K562 (cell line): ENCODE results near the gene PPFIA3. TPM values are rescaled to one million over a fixed set of nuclear protein-coding genes. Genes with fewer than 3 reads are reported as not detected.
A peak's percentile ranks its signal among the peaks of the same experiment; 100 is the strongest.

Source experiments
- ATAC-seq: fragments of 200-7000 bp; cut with Tn5 transposase; 3 replicates; pipeline ENCODE4 v1.9.1; 2020; ENCODE audit warnings: moderate library complexity
- BruUV-seq: library from RNA; stranded (reverse); fragments of 400-500 nt; replicated peaks from 2 replicates; lab custom pipeline; 2021; lab: Mats Ljungman, UMichigan
- CTCF ChIA-PET: fragments of 300-600 bp; formaldehyde crosslinking; extraction: SDS; loops from one replicate; lab custom pipeline; 2021; ENCODE audit warnings: low intra/inter-chr PET ratio; lab: Yijun Ruan, JAX
- POLR2A ChIA-PET: fragments of 300-600, 350-650 bp; sonication (Branson Sonifier 250); formaldehyde crosslinking; extraction: SDS; loops from one replicate; lab custom pipeline; 2021; ENCODE audit warnings: antibody characterized with exemption, inconsistent platforms; lab: Yijun Ruan, JAX
- DNase-seq, 4 experiments: peaks; one replicate each; pipeline versions ENCODE4 v3.0.0 to v3.0.0-alpha.2; 2011 to 2018; ENCODE audit warnings: low spot score in 3 of 4, mixed read lengths in 3 of 4; ENCODE audit errors: extremely low read depth in 1 of 4
- FAIRE-seq: peaks from 2 replicates; lab custom pipeline; 2011; peaks lifted over from hg19 to GRCh38; lab: Jason Lieb, UNC
- H2AFZ ChIP-seq: 2 replicates; pipeline ENCODE4 v1.6.0; 2011; ENCODE audit warnings: low read depth, low read length, control low read depth, inconsistent platforms
- H3K27ac ChIP-seq: fragments of 200-600 bp; 3 replicates; pipeline ENCODE4 v1.8.0; 2011; ENCODE audit warnings: low read depth, mild to moderate bottlenecking, control low read depth, inconsistent platforms, low read length, moderate library complexity, mixed read lengths; ENCODE audit errors: extremely low read depth
- H3K27me3 ChIP-seq, 2 experiments: fragments of 300-600 bp in 1 of 2; 2 replicates in 1 of 2; 3 replicates in 1 of 2; pipeline versions ENCODE4 v1.6.0 to v1.8.0; 2011; ENCODE audit warnings: inconsistent platforms in 2 of 2, low read length in 2 of 2, mild to moderate bottlenecking in 1 of 2, mixed read lengths in 1 of 2, moderate library complexity in 1 of 2; ENCODE audit not compliant: control insufficient read depth in 2 of 2, insufficient read depth in 2 of 2
- H3K36me3 ChIP-seq: fragments of 300-600 bp; 3 replicates; pipeline ENCODE4 v1.8.0; 2011; ENCODE audit warnings: mild to moderate bottlenecking, low read length, inconsistent platforms; ENCODE audit not compliant: control insufficient read depth, insufficient read depth
- H3K4me1 ChIP-seq, 2 experiments: fragments of 200-600 bp in 1 of 2; replicated peaks in 1 of 2; 2 replicates in 1 of 2; 3 replicates in 1 of 2; pipeline versions ENCODE4 v1.5.1 to v1.8.0; 2011; ENCODE audit warnings: inconsistent platforms in 2 of 2, low read length in 2 of 2, mild to moderate bottlenecking in 1 of 2, mixed read lengths in 1 of 2, moderate library complexity in 1 of 2; ENCODE audit not compliant: control insufficient read depth in 2 of 2, insufficient read depth in 2 of 2
- H3K4me2 ChIP-seq: 2 replicates; pipeline ENCODE4 v1.6.1; 2011; ENCODE audit warnings: low read length, control low read depth, inconsistent platforms, mixed read lengths; ENCODE audit not compliant: insufficient read depth
- H3K4me3 ChIP-seq: fragments of 200-600 bp; sonication (generic), shearing (Covaris generic); 2 replicates; pipeline ENCODE4 v1.5.1; 2016; ENCODE audit warnings: control low read depth, inconsistent platforms
- H3K79me2 ChIP-seq: fragments of 200-600 bp; 3 replicates; pipeline ENCODE4 v1.8.0; 2011; ENCODE audit warnings: low read length, inconsistent platforms; ENCODE audit not compliant: control insufficient read depth, insufficient read depth
- H3K9ac ChIP-seq, 2 experiments: 2 replicates each; pipeline versions ENCODE4 v1.6.0 to v1.6.1; 2011; ENCODE audit warnings: low read depth in 2 of 2, low read length in 2 of 2, control low read depth in 1 of 2, inconsistent platforms in 1 of 2, mild to moderate bottlenecking in 1 of 2, mixed read lengths in 1 of 2; ENCODE audit not compliant: insufficient read depth in 1 of 2
- H3K9me1 ChIP-seq: one replicate; pipeline ENCODE4 v1.6.0; 2011; ENCODE audit warnings: inconsistent platforms, mild to moderate bottlenecking, low read length, moderate library complexity; ENCODE audit not compliant: control insufficient read depth, insufficient read depth
- H3K9me3 ChIP-seq: replicated peaks from 2 replicates; pipeline ENCODE4 v1.5.1; 2011; ENCODE audit warnings: low read depth, low read length, inconsistent platforms; ENCODE audit not compliant: control insufficient read depth, insufficient read depth
- H4K20me1 ChIP-seq: replicated peaks from 2 replicates; pipeline ENCODE4 v1.6.1; 2011; ENCODE audit warnings: low read length, inconsistent platforms, mixed read lengths; ENCODE audit not compliant: control insufficient read depth, insufficient read depth
- CHD4 ChIP-seq: fragments of 200-600 bp; sonication (generic); IDR thresholded peaks from 3 replicates; pipeline ENCODE4 v1.6.1; 2012; ENCODE audit warnings: low read depth, mild to moderate bottlenecking, mixed read lengths, low read length, inconsistent platforms; ENCODE audit not compliant: insufficient read depth, insufficient replicate concordance, poor library complexity, severe bottlenecking
- JUND ChIP-seq, 2 experiments: IDR thresholded peaks; 2 replicates in 1 of 2; 3 replicates in 1 of 2; pipeline ENCODE4 v1.6.1; 2011; ENCODE audit warnings: borderline replicate concordance in 2 of 2, low read depth in 2 of 2, low read length in 2 of 2, improper control_type of control experiment in 1 of 2, missing biosample characterization in 1 of 2, missing genetic modification characterization in 1 of 2, missing genetic modification reagents in 1 of 2
- KLF1 ChIP-seq: fragments of 450-650 bp; IDR thresholded peaks from 2 replicates; pipeline ENCODE4 v1.6.1; 2016; ENCODE audit warnings: missing genetic modification characterization, missing compliant biosample characterization
- MIER1 ChIP-seq: fragments of 450-650 bp; IDR thresholded peaks from 2 replicates; pipeline ENCODE4 v1.6.1; 2016; ENCODE audit warnings: antibody characterized with exemption, mild to moderate bottlenecking, low read depth
- RBFOX2 ChIP-seq: fragments of 200-400 bp; formaldehyde crosslinking; IDR thresholded peaks from 2 replicates; pipeline ENCODE4 v1.6.1; 2017; ENCODE audit warnings: low read depth, mild to moderate bottlenecking, low read length, moderate library complexity
- ZNF347 ChIP-seq: fragments of 450-650 bp; formaldehyde crosslinking; IDR thresholded peaks from 2 replicates; pipeline ENCODE4 v1.4.0; 2020; ENCODE audit warnings: low read depth, mild to moderate bottlenecking, moderate library complexity
- WGBS: fragments of 100-300 bp; shearing (Covaris generic); methylation state at CpG from one replicate; pipeline ENCODE4 v1.1.6; 2016; ENCODE audit warnings: low coverage, mixed read lengths; ENCODE audit not compliant: insufficient coverage; ENCODE audit errors: missing lambda C conversion rate; 5-methylcytosine and 5-hydroxymethylcytosine counted together
- in situ Hi-C: fragments of 300-500 bp; cut with MboI; formaldehyde crosslinking; loops from 4 replicates; pipeline ENCODE4 v1.15.0; 2018; ENCODE audit warnings: inconsistent platforms, mixed read lengths
- intact Hi-C: fragments of 100-400 bp; cut with micrococcal nuclease; formaldehyde crosslinking; loops from 2 replicates; pipeline ENCODE4 v1.14.2; 2022
- polyA plus RNA-seq, 8 experiments: library from polyadenylated mRNA; depleted of rRNA in 4 of 8; stranded (reverse) in 5 of 8; unstranded in 3 of 8; fragments of >200 nt; fragmentation: Nextera tagmentation in 2 of 8; fragmentation: Illumina TruSeq in 1 of 8; extraction: Ambion mirVana in 2 of 8; extraction: Trizol in 1 of 8; gene quantifications; 2 replicates each; pipeline versions ENCODE4 v1.2.1 to v1.2.3, GENCODE V29; 2011 to 2014; ENCODE audit warnings: inconsistent platforms in 1 of 8, missing spikeins in 1 of 8
- total RNA-seq, 7 experiments: library from RNA; depleted of rRNA in 6 of 7; stranded (reverse); fragments of >200 nt in 6 of 7; fragmentation: Illumina TruSeq in 2 of 7; extraction: Trizol in 2 of 7; gene quantifications; 2 replicates each; pipeline versions ENCODE4 v1.2.1 to v1.2.3, GENCODE V29; 2011 to 2021; ENCODE audit warnings: low replicate concordance in 1 of 7
- TF ChIP-seq, protein P1 (sequence below): fragments of 450-650 bp; IDR thresholded peaks from 2 replicates; pipeline ENCODE4 v1.7.1; 2018; ENCODE audit warnings: mild to moderate bottlenecking, low read depth; ENCODE audit not compliant: partially characterized antibody

Gene PPFIA3
- total and polyA plus RNA-seq, 9 of the 15 experiments (the other 6 are each of a cell fraction or from before 2014, with no cell fraction given) = 0.10 to 53.0 (median 17.6) TPM

DNA sequence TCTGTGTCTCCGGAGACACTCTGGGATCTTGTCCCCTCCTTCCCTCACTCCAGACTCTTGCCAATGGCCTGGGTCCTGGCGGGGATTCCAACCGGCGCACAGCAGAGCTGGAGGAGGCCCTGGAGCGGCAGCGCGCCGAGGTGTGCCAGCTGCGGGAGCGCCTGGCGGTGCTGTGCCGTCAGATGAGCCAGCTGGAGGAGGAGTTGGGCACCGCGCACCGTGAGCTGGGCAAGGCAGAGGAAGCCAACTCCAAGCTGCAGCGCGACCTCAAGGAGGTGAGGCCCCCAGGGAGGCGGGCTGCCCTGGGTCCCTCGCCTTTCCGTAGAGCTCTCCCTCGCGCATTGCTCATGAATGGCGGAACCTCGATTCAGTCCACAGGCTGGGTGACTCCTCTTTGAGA lies 11.0 kb downstream of the PPFIA3 start:
- ChIA-PET POLR2A (interaction anchor here (0.6 to 3.1 kb wide), 6 partner anchors 9 to 669 kb away, joined by 3 to 15 read pairs (median 7); no protein-coding TSS in a partner anchor), CTCF (no interaction called here)
- H3K9ac ChIP-seq = peak overlapping the region in 1 of 2 experiments; percentile 27; a peak in 1 of 4 replicates
- H3K9me3 ChIP-seq = no peaks in the 10 kb centered on the region
- no peak overlapping the region for H3K27ac ChIP-seq
- no peak overlapping the region for H2AFZ ChIP-seq
- intact Hi-C loops = no loop called here
- peaks cover 19 to 63% of the 10 kb centered on the region in 2 experiments for H3K4me1 ChIP-seq
- DNase-seq (no peak), FAIRE-seq (no peak), ATAC-seq (no peak)
- H3K79me2 ChIP-seq = peaks cover 17% of the 10 kb centered on the region; the same call in 2 of the 3 replicates
- TF ChIP-seq MIER1 = no peak
- TF ChIP-seq RBFOX2 = 0 out of 2 replicates have a peak, but pooled peaks have one; percentile 22
- in situ Hi-C loops = no loop called here
- no TSS peak for BruUV-seq
- H3K4me2 ChIP-seq = no peak overlapping the region
- no peaks in the 10 kb centered on the region for H4K20me1 ChIP-seq
- no peaks in the 10 kb centered on the region for H3K27me3 ChIP-seq
- WGBS = 98% methylated on average over 14 of the region's 24 CpGs
- H3K9me1 ChIP-seq = no peaks in the 10 kb centered on the region
- H3K36me3 ChIP-seq = peaks cover 45% of the 10 kb centered on the region; the same call in 2 of the 3 replicates
- H3K4me3 ChIP-seq = no peak overlapping the region

DNA sequence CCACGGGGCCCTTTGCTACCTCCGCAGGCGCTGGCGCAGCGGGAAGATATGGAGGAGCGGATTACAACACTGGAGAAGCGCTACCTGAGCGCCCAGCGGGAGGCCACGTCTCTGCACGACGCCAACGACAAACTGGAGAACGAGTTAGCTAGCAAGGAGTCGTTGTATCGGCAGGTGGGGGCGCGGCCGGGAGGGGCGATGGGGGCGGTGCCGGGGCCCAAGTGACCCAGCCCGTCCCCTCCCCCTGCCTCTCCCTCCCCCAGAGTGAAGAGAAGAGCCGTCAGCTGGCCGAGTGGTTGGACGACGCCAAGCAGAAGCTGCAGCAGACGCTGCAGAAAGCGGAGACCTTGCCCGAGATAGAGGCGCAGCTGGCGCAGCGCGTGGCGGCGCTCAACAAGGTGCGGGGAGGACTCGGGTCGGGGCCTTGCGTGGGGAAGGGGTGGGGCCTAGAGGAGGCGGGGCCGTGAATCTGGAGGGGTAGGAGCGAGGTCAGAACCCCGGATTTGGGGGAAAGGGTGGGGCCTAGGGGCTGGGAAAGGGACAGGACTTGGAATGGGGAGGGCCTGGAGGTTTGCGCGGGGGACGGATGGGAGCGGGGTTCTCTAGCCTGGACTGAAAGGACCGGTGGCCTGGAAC lies 13.7 kb downstream of the PPFIA3 start:
- in situ Hi-C loops (no loop called here), intact Hi-C loops (no loop called here)
- POLR2A ChIA-PET = interaction anchor here (0.5 to 0.6 kb wide), 3 partner anchors 10 to 29 kb away, joined by 3 read pairs; no protein-coding TSS in a partner anchor
- peaks cover 60% of the 10 kb centered on the region; the same call in 2 of the 3 replicates for H3K36me3 ChIP-seq
- H3K27me3 ChIP-seq = no peaks in the 10 kb centered on the region
- H3K27ac ChIP-seq = no peak overlapping the region; the same call in 2 of the 3 replicates
- ATAC-seq (peak; percentile 22), FAIRE-seq (no peak), DNase-seq (peak; percentile 38 to 56 (median 43))
- CTCF ChIA-PET = no interaction called here
- no TSS peak for BruUV-seq
- WGBS = 66% methylated on average over 15 of the region's 49 CpGs
- H3K9ac ChIP-seq = peak overlapping the region in 1 of 2 experiments; percentile 59; a peak in 2 of 4 replicates
- H3K9me3 ChIP-seq = no peaks in the 10 kb centered on the region
- no peaks in the 10 kb centered on the region for H3K9me1 ChIP-seq
- peak overlapping the region; percentile 89; the same call in 1 of the 2 replicates for H2AFZ ChIP-seq
- peak overlapping the region; percentile 23 for H3K4me3 ChIP-seq
- H3K4me2 ChIP-seq = peak overlapping the region; percentile 62
- H4K20me1 ChIP-seq = no peaks in the 10 kb centered on the region
- H3K4me1 ChIP-seq = peaks cover 22 to 68% of the 10 kb centered on the region in 2 experiments
- H3K79me2 ChIP-seq = peaks cover 17% of the 10 kb centered on the region; the same call in 2 of the 3 replicates
- no peak for TF ChIP-seq ZNF347 (CRISPR knock-in tag)
- TF ChIP-seq JUND (IDR thresholded peaks at IDR 0.05; ENCODE audit: borderline replicate concordance, low read depth, low read length) = no peak
- no peak for TF ChIP-seq JUND (tag; IDR thresholded peaks at IDR 0.05; ENCODE audit: borderline replicate concordance, low read depth, low read length)
- TF ChIP-seq CHD4 = no peak
- TF ChIP-seq, protein P1, sequence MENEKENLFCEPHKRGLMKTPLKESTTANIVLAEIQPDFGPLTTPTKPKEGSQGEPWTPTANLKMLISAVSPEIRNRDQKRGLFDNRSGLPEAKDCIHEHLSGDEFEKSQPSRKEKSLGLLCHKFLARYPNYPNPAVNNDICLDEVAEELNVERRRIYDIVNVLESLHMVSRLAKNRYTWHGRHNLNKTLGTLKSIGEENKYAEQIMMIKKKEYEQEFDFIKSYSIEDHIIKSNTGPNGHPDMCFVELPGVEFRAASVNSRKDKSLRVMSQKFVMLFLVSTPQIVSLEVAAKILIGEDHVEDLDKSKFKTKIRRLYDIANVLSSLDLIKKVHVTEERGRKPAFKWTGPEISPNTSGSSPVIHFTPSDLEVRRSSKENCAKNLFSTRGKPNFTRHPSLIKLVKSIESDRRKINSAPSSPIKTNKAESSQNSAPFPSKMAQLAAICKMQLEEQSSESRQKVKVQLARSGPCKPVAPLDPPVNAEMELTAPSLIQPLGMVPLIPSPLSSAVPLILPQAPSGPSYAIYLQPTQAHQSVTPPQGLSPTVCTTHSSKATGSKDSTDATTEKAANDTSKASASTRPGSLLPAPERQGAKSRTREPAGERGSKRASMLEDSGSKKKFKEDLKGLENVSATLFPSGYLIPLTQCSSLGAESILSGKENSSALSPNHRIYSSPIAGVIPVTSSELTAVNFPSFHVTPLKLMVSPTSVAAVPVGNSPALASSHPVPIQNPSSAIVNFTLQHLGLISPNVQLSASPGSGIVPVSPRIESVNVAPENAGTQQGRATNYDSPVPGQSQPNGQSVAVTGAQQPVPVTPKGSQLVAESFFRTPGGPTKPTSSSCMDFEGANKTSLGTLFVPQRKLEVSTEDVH = no peak
- TF ChIP-seq KLF1 (tag) = no peak
